Astrocyte (in vitro differentiated cells and primary cell): ENCODE measurements around the gene CKS1B. TPM values are rescaled to one million over a fixed set of nuclear protein-coding genes. Genes with fewer than 3 reads are reported as not detected.

Experiments used
- DNase-seq: peaks from one replicate; pipeline ENCODE4 v3.0.0-alpha.2; 2010; ENCODE audit warnings: low read depth
- FAIRE-seq: peaks from 2 replicates; lab custom pipeline; 2011; peaks lifted over from hg19 to GRCh38; lab: Jason Lieb, UNC
- H2AFZ ChIP-seq: 2 replicates; pipeline ENCODE4 v1.6.0; 2012; ENCODE audit warnings: low read depth, low read length, inconsistent platforms
- H3K27ac ChIP-seq: 2 replicates; pipeline ENCODE4 v1.5.1; 2011; ENCODE audit warnings: low read depth, low read length, inconsistent platforms
- H3K27me3 ChIP-seq: 2 replicates; pipeline ENCODE4 v1.6.0; 2011; ENCODE audit warnings: low read length, inconsistent platforms; ENCODE audit not compliant: insufficient read depth
- H3K36me3 ChIP-seq: 2 replicates; pipeline ENCODE4 v1.5.1; 2011; ENCODE audit warnings: low read length, inconsistent platforms; ENCODE audit not compliant: insufficient read depth
- H3K4me1 ChIP-seq: 2 replicates; pipeline ENCODE4 v1.5.1; 2011; ENCODE audit warnings: low read length, inconsistent platforms; ENCODE audit not compliant: insufficient read depth
- H3K4me2 ChIP-seq: 2 replicates; pipeline ENCODE4 v1.6.0; 2012; ENCODE audit warnings: low read length, inconsistent platforms
- H3K4me3 ChIP-seq: 2 replicates; pipeline ENCODE4 v1.5.1; 2011; ENCODE audit warnings: low read depth, mild to moderate bottlenecking, low read length, inconsistent platforms; ENCODE audit not compliant: insufficient read depth
- H3K79me2 ChIP-seq: 2 replicates; pipeline ENCODE4 v1.6.0; 2012; ENCODE audit warnings: mild to moderate bottlenecking, low read length, inconsistent platforms; ENCODE audit not compliant: insufficient read depth
- H3K9ac ChIP-seq: 2 replicates; pipeline ENCODE4 v1.6.0; 2012; ENCODE audit warnings: mild to moderate bottlenecking, low read length, inconsistent platforms
- H3K9me3 ChIP-seq: 2 replicates; pipeline ENCODE4 v1.5.1; 2012; ENCODE audit warnings: low read depth, mild to moderate bottlenecking, low read length, inconsistent platforms; ENCODE audit not compliant: insufficient read depth
- H4K20me1 ChIP-seq: 2 replicates; pipeline ENCODE4 v1.6.0; 2012; ENCODE audit warnings: low read length, inconsistent platforms; ENCODE audit not compliant: insufficient read depth
- H3K27ac Mint-ChIP-seq: one replicate; pipeline ENCODE4 v1.8.0; 2021; ENCODE audit warnings: mild to moderate bottlenecking, mixed read lengths; ENCODE audit not compliant: unreplicated experiment
- H3K27me3 Mint-ChIP-seq: one replicate; pipeline ENCODE4 v1.8.0; 2021; ENCODE audit warnings: low read depth, mixed read lengths; ENCODE audit not compliant: unreplicated experiment
- H3K36me3 Mint-ChIP-seq: one replicate; pipeline ENCODE4 v1.8.0; 2021; ENCODE audit warnings: low read depth, mixed read lengths; ENCODE audit not compliant: unreplicated experiment
- H3K4me1 Mint-ChIP-seq: one replicate; pipeline ENCODE4 v1.8.0; 2021; ENCODE audit warnings: low read depth, mixed read lengths; ENCODE audit not compliant: unreplicated experiment
- H3K4me3 Mint-ChIP-seq: one replicate; pipeline ENCODE4 v1.8.0; 2021; ENCODE audit warnings: mild to moderate bottlenecking, moderate library complexity, mixed read lengths; ENCODE audit not compliant: unreplicated experiment
- H3K9me3 Mint-ChIP-seq: one replicate; pipeline ENCODE4 v1.8.0; 2021; ENCODE audit warnings: mild to moderate bottlenecking, mixed read lengths; ENCODE audit not compliant: unreplicated experiment
- CTCF ChIP-seq: IDR thresholded peaks from 2 replicates; pipeline ENCODE4 v1.5.1; 2011; ENCODE audit warnings: low read depth, mild to moderate bottlenecking, inconsistent platforms, low read length, moderate library complexity; ENCODE audit not compliant: insufficient read depth
- EZH2 ChIP-seq: IDR thresholded peaks from 2 replicates; pipeline ENCODE4 v1.6.1; 2012; ENCODE audit warnings: mild to moderate bottlenecking, low read length, inconsistent platforms; ENCODE audit not compliant: insufficient read depth
- total RNA-seq: library from RNA; stranded (reverse); gene quantifications from 2 replicates; pipeline ENCODE4 v1.2.1, GENCODE V29; 2021

Gene CKS1B
- total RNA-seq, 1 donor from 2014 or later, result 37.9 TPM

DNA sequence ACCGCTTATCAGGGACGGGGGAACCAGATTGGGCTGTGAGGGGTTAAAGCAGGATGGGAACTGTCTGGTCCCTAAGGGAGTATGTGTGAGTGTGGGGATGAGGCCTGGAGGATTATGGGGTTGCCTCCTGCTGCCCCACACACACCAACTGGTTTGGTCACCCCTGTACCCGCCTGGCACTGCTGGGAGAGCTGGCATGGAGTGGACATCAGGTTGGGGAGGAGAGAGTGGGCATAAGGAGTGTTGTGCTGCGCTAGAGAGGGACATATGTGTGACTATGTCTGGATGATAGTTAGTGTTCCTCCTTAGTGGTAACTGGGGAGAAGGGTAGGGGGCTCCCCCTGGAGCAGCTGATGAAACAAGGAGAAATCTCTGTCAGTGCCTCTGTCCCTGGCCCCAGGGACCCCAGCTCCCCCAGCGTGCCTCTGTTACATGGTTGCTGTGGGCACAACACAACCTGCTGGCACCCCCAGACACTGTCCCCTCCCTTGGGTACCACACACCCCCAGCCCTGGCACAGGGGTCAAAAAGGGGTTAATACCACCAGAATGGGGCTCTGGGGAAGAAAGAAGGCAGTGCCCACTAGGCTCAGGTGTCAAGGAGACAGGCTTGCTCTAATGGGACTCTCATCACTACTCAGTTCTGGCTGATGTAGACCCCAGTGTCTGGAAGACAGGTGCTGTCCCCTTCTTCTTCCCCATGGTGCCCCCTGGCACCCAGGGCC lies 30.0 kb downstream of the CKS1B start:
- DNase-seq, result no peak
- Histone ChIP-seq H3K27me3 (no peaks in the 10 kb centered on the region), H3K9ac (peak overlapping the region; percentile 86)

DNA sequence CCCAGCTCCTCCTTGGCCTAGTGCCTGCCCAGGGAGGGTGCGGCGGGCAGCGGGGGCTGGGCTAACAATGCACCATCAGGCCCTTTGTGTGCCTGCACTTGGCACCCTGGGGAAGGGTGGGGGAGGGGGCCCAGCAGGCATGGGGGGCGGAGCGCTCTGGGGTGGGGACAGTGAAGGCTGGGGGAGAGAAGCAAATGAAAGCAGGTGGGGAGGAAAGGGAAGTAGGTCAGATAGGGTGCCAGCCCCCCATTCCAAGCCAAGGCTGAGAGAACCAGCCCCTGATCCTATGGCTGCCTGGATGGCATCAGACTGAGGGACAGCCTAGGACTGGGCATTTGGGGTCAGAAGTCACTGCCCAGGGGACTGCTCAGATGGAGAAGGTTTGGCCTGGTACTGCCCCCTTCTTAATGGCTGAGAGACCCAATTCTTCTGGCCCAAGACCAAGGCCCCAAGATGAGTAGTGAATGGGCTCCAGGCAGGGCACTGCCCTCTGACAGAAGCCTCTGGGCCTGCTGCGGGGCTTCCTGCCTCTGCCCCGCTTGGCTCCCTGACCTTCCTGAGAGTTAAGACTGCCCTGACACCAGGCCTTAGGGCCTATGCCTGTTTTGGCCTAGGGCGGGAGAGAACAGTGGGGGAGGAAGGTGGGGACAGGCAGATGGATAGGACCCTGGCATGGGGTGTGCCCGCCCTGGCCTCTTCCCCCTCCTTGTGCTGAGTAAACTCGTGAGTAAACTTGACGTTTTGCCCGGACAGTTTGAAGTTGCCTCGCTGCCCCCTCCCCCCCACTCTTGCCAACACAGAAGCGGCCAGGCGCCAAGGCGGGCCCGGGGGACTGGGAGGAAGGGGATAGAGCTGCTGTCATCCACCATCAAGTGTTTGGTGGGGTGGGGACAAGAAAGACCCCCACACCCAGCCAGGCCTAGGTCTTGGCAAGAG lies 30.9 kb downstream of the CKS1B start:
- Histone ChIP-seq H4K20me1 (peaks cover 40% of the 10 kb centered on the region), H3K4me1 (peaks cover 20% of the 10 kb centered on the region), H3K9me3 (no peaks in the 10 kb centered on the region), H2AFZ (no peak overlapping the region), H3K79me2 (peaks cover 53% of the 10 kb centered on the region), H3K9ac (peak overlapping the region; percentile 86), H3K27ac (no peak overlapping the region), H3K4me2 (peak overlapping the region; percentile 93), H3K4me3 (no peak overlapping the region), H3K27me3 (no peaks in the 10 kb centered on the region), H3K36me3 (no peaks in the 10 kb centered on the region)
- peaks cover 10% of the 10 kb centered on the region for H3K4me1 Mint-ChIP-seq
- H3K27ac Mint-ChIP-seq, result peak overlapping the region; percentile 53
- TF ChIP-seq CTCF (no peak), EZH2 (no peak)
- H3K9me3 Mint-ChIP-seq, result no peaks in the 10 kb centered on the region
- no peaks in the 10 kb centered on the region for H3K27me3 Mint-ChIP-seq
- peak overlapping the region; percentile 57 for H3K4me3 Mint-ChIP-seq
- no peak for FAIRE-seq
- DNase-seq, result no peak
- peaks cover 6% of the 10 kb centered on the region for H3K36me3 Mint-ChIP-seq

More for the DNA sequence above, 30.0 kb downstream of the CKS1B start:
- Mint-ChIP-seq H3K36me3 (peaks cover 3% of the 10 kb centered on the region), H3K4me3 (peak overlapping the region; percentile 97), H3K27ac (peak overlapping the region; percentile 95), H3K4me1 (peaks cover 13% of the 10 kb centered on the region), H3K27me3 (no peaks in the 10 kb centered on the region), H3K9me3 (no peaks in the 10 kb centered on the region)
- Histone ChIP-seq H3K4me2 (peak overlapping the region; percentile 93), H2AFZ (peak overlapping the region; percentile 67), H4K20me1 (peaks cover 33% of the 10 kb centered on the region), H3K4me3 (peak overlapping the region; percentile 81), H3K9me3 (no peaks in the 10 kb centered on the region), H3K36me3 (no peaks in the 10 kb centered on the region), H3K79me2 (peaks cover 48% of the 10 kb centered on the region), H3K4me1 (peaks cover 28% of the 10 kb centered on the region), H3K27ac (no peak overlapping the region)
- FAIRE-seq, result no peak
- TF ChIP-seq CTCF (no peak), EZH2 (no peak)
